GM21390 (cell line): ENCODE results near the gene SLC5A3.

ENCODE experiments used
- ATAC-seq: cut with Tn5 transposase; IDR thresholded peaks from one replicate; pipeline ENCODE4 v1.9.1; 2021; ENCODE audit not compliant: unreplicated experiment

The SLC5A3 gene

GRCh38 chr21:34073032-34073748, at the start of gene SLC5A3, which contains the start of gene MRPS6:
Gene SLC5A3 (plus strand): TSS chr21:34073578. CDS start chr21:34095199, 21,621 bp downstream.
Gene MRPS6 (plus strand): TSS chr21:34073578. CDS start chr21:34073701, 123 bp downstream.
- ATAC-seq, result peak; percentile 74

- ATAC-seq, result no peak
Measured at GRCh38 chr21:34023691-34024373, 49.5 kb upstream of the SLC5A3 start.

GRCh38 chr21:34024374-34024693, 49.0 kb upstream of the SLC5A3 start:
- no peak for ATAC-seq

GRCh38 chr21:34027721-34028461, 45.5 kb upstream of the SLC5A3 start:
- no peak for ATAC-seq

- no peak for ATAC-seq
Measured at GRCh38 chr21:34029743-34030528, 43.4 kb upstream of the SLC5A3 start.

GRCh38 chr21:34031835-34032370, 41.5 kb upstream of the SLC5A3 start:
- no peak for ATAC-seq

GRCh38 chr21:34034369-34035014, 38.9 kb upstream of the SLC5A3 start:
- ATAC-seq, result no peak

GRCh38 chr21:34035619-34036354, 37.6 kb upstream of the SLC5A3 start:
- ATAC-seq, result no peak

GRCh38 chr21:34037009-34037795, 36.2 kb upstream of the SLC5A3 start:
- no peak for ATAC-seq

GRCh38 chr21:34039678-34040382, 33.5 kb upstream of the SLC5A3 start:
- ATAC-seq, result no peak

- no peak for ATAC-seq
Measured at GRCh38 chr21:34042735-34043134, 30.6 kb upstream of the SLC5A3 start.

GRCh38 chr21:34043333-34043732, 30.0 kb upstream of the SLC5A3 start:
- ATAC-seq, result no peak

GRCh38 chr21:34046917-34047316, 26.5 kb upstream of the SLC5A3 start:
- ATAC-seq, result no peak

GRCh38 chr21:34047835-34048234, 25.5 kb upstream of the SLC5A3 start:
- no peak for ATAC-seq

GRCh38 chr21:34052171-34052570, 21.2 kb upstream of the SLC5A3 start:
- no peak for ATAC-seq

- no peak for ATAC-seq
Measured at GRCh38 chr21:34054259-34054658, 19.1 kb upstream of the SLC5A3 start.

- ATAC-seq, result no peak
Measured at GRCh38 chr21:34055615-34056014, 17.8 kb upstream of the SLC5A3 start.

- no peak for ATAC-seq
Measured at GRCh38 chr21:34061983-34062382, 11.4 kb upstream of the SLC5A3 start.
